Suprapubic skin (tissue), 4 donors: ENCODE results near the gene OPTN. TPM values are rescaled to one million over a fixed set of nuclear protein-coding genes. Genes with fewer than 3 reads are reported as not detected.

Experiments
- DNase-seq, 2 donors: peaks; one replicate each; pipeline ENCODE4 v3.0.0-alpha.2; 2019; ENCODE audit warnings: low spot score in 2 of 2
- H3K27ac ChIP-seq: fragments of 200-600 bp; sonication (generic); one replicate; pipeline ENCODE4 v1.5.1; 2019
- H3K27me3 ChIP-seq: fragments of 200-600 bp; sonication (generic); one replicate; pipeline ENCODE4 v1.5.1; 2019
- H3K36me3 ChIP-seq: fragments of 200-600 bp; sonication (generic); one replicate; pipeline ENCODE4 v1.5.1; 2019
- H3K4me1 ChIP-seq: fragments of 200-600 bp; sonication (generic); one replicate; pipeline ENCODE4 v1.5.1; 2019
- H3K4me3 ChIP-seq: fragments of 200-600 bp; sonication (generic); one replicate; pipeline ENCODE4 v1.5.1; 2019; ENCODE audit warnings: mild to moderate bottlenecking
- H3K9me3 ChIP-seq: fragments of 200-600 bp; sonication (generic); one replicate; pipeline ENCODE4 v1.5.1; 2019
- CTCF ChIP-seq, 2 donors: fragments of 200-600 bp in 1 of 2; fragments of 450-650 bp in 1 of 2; sonication (generic) in 1 of 2; IDR thresholded peaks; one replicate each; pipeline ENCODE4 v1.5.1; 2016 to 2019; ENCODE audit warnings: antibody characterized with exemption in 2 of 2, mild to moderate bottlenecking in 1 of 2, moderate library complexity in 1 of 2
- EP300 ChIP-seq: sonication (generic); formaldehyde crosslinking; IDR thresholded peaks from one replicate; pipeline ENCODE4 v1.6.1; 2017; ENCODE audit warnings: antibody characterized with exemption
- POLR2A ChIP-seq, 2 donors: fragments of 450-650 bp; IDR thresholded peaks; one replicate each; pipeline ENCODE4 v1.6.1; 2017; ENCODE audit warnings: antibody characterized with exemption in 2 of 2, mild to moderate bottlenecking in 2 of 2, moderate library complexity in 2 of 2
- POLR2AphosphoS5 ChIP-seq, 3 donors: sonication (generic); formaldehyde crosslinking; IDR thresholded peaks; one replicate each; pipeline ENCODE4 v1.6.1; 2017; ENCODE audit warnings: antibody characterized with exemption in 3 of 3
- WGBS: methylation state at CpG from one replicate; pipeline ENCODE4 v1.1.5; 2018; 5-methylcytosine and 5-hydroxymethylcytosine counted together
- total RNA-seq, 4 donors: library from RNA; depleted of rRNA; stranded (reverse); fragments of >200 nt; gene quantifications; one replicate each; pipeline ENCODE4 v1.1.0, GENCODE V29; 2016

Gene OPTN
- total RNA-seq, 4 donors from 2014 or later, result 43.7 to 75.6 (median 62.5) TPM

DNA sequence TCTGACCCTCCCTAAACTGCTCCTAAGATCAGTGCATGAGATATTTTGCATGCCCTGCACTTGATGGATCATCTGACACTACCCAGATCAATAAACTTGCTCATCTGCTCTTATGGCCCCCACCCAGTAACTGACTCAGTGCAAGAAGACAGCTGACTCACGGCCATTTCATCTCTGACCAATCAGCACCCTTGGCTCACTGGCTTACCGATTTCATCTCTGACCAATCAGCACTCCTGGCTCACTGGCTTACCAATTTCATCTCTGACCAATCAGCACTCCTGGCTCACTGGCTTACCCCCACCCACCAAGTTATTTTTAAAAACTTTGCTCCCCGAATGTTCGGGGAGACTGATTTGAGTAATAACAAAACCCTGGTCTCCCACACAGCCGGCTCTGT, 37.2 kb upstream of the OPTN start:
- 93% methylated on average over 5 of the region's 5 CpGs for WGBS
- no peak overlapping the region for H3K27ac ChIP-seq
- peaks cover 5% of the 10 kb centered on the region for H3K4me1 ChIP-seq
- H3K9me3 ChIP-seq, result no peaks in the 10 kb centered on the region
- H3K4me3 ChIP-seq, result no peak overlapping the region
- no peak for TF ChIP-seq POLR2AphosphoS5 (IDR thresholded peaks at IDR 0.05)
- no peak for TF ChIP-seq POLR2A (IDR thresholded peaks at IDR 0.05)
- no peak for TF ChIP-seq CTCF (IDR thresholded peaks at IDR 0.05)
- TF ChIP-seq EP300, result no peak
- no peak for DNase-seq
- H3K36me3 ChIP-seq, result no peaks in the 10 kb centered on the region
- no peaks in the 10 kb centered on the region for H3K27me3 ChIP-seq

DNA sequence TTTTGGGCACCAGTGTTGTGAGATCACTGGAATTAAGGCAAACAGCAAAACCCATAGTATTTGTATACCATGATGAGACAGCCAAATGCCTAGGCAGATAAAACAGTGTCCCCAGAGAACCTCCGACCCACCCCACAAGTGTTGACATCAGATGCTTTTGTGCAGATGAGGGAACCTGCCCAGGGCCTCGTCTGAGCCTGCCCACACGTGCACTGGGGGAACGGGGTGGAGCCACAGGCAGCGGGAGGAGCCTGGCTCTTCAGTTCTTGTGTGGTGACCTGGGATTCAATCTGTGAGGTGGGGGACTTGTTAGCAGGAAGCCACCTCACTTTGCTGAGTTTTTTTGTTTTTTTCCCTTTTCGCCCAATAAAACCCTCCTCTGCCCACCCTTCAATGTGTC, 33.4 kb upstream of the OPTN start:
- WGBS, result 42% methylated on average over 6 of the region's 6 CpGs
- no peaks in the 10 kb centered on the region for H3K27me3 ChIP-seq
- no peak for DNase-seq

GRCh38 chr10:13067431-13067830, 32.5 kb upstream of the OPTN start:
- WGBS, result 67% methylated on average over 7 of the region's 7 CpGs
- TF ChIP-seq POLR2A (IDR thresholded peaks at IDR 0.05) (no peak), CTCF (IDR thresholded peaks at IDR 0.05) (no peak), EP300 (no peak), POLR2AphosphoS5 (IDR thresholded peaks at IDR 0.05) (no peak)
- no peaks in the 10 kb centered on the region for H3K27me3 ChIP-seq

More for the DNA sequence above, 33.4 kb upstream of the OPTN start:
- Histone ChIP-seq H3K27ac (no peak overlapping the region), H3K4me1 (peaks cover 11% of the 10 kb centered on the region), H3K36me3 (no peaks in the 10 kb centered on the region), H3K4me3 (no peak overlapping the region), H3K9me3 (no peaks in the 10 kb centered on the region)
- TF ChIP-seq EP300 (no peak), POLR2AphosphoS5 (IDR thresholded peaks at IDR 0.05) (no peak), POLR2A (IDR thresholded peaks at IDR 0.05) (no peak), CTCF (IDR thresholded peaks at IDR 0.05) (no peak)

GRCh38 chr10:13068071-13068470, 31.9 kb upstream of the OPTN start:
- H3K36me3 ChIP-seq, result no peaks in the 10 kb centered on the region
- H3K27ac ChIP-seq, result no peak overlapping the region
- no peaks in the 10 kb centered on the region for H3K9me3 ChIP-seq
- H3K4me1 ChIP-seq, result peaks cover 11% of the 10 kb centered on the region
- no peak for DNase-seq
- H3K27me3 ChIP-seq, result no peaks in the 10 kb centered on the region
- TF ChIP-seq EP300 (no peak), POLR2A (IDR thresholded peaks at IDR 0.05) (no peak), POLR2AphosphoS5 (IDR thresholded peaks at IDR 0.05) (no peak), CTCF (IDR thresholded peaks at IDR 0.05) (no peak)
- WGBS, result 58% methylated on average over 5 of the region's 5 CpGs
- no peak overlapping the region for H3K4me3 ChIP-seq

More at GRCh38 chr10:13067431-13067830, 32.5 kb upstream of the OPTN start:
- Histone ChIP-seq H3K9me3 (no peaks in the 10 kb centered on the region), H3K4me3 (no peak overlapping the region), H3K36me3 (no peaks in the 10 kb centered on the region), H3K4me1 (peaks cover 11% of the 10 kb centered on the region), H3K27ac (no peak overlapping the region)
- DNase-seq, result no peak

DNA sequence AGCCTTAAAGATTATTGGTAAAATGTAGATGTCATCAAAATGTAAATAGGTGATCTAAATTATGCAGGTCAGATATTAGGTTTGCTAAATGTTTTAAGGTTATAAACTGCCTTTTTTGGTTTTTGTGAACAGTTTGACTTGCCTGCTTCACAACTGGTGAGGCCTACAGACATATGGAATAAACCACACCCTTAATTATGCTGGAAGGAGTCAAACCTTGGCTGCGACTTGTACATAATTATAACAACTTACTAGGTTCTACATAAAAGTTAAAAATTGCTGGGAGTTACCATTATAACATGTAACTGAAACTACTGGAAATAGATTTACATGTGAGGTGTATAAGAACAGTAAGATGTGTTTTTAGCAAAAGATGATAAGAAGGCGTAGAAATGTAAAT, 31.5 kb upstream of the OPTN start:
- no peak for DNase-seq
- TF ChIP-seq EP300 (no peak), POLR2AphosphoS5 (IDR thresholded peaks at IDR 0.05) (no peak), POLR2A (IDR thresholded peaks at IDR 0.05) (no peak), CTCF (IDR thresholded peaks at IDR 0.05) (no peak)

More for the DNA sequence above, 31.5 kb upstream of the OPTN start:
- Histone ChIP-seq H3K36me3 (no peaks in the 10 kb centered on the region), H3K4me1 (peaks cover 11% of the 10 kb centered on the region), H3K27ac (no peak overlapping the region), H3K4me3 (no peak overlapping the region), H3K27me3 (no peaks in the 10 kb centered on the region), H3K9me3 (no peaks in the 10 kb centered on the region)
- 76% methylated on average over 2 of the region's 2 CpGs for whole genome bisulfite sequencing
